GM12878 (cell line): ENCODE data around the gene PCSK6. TPM values are rescaled to one million over a fixed set of nuclear protein-coding genes. Genes with fewer than 3 reads are reported as not detected.

Source experiments
- ATAC-seq: fragments of 200-7000 bp; cut with Tn5 transposase; 3 replicates; pipeline ENCODE4 v1.9.1; 2020; ENCODE audit warnings: mild to moderate bottlenecking, moderate library complexity
- BruUV-seq: library from RNA; stranded (reverse); fragments of 400-500 nt; replicated peaks from 2 replicates; lab custom pipeline; 2021; lab: Mats Ljungman, UMichigan
- CTCF ChIA-PET: fragments of 300-600 bp; sonication (Branson Sonifier 250); formaldehyde crosslinking; extraction: SDS; loops from one replicate; lab custom pipeline; 2021; ENCODE audit warnings: inconsistent platforms; lab: Yijun Ruan, JAX
- POLR2A ChIA-PET: fragments of 350-600 bp; formaldehyde crosslinking; extraction: SDS; loops from one replicate; lab custom pipeline; 2021; ENCODE audit warnings: inconsistent platforms; lab: Charles Lee
- RAD21 ChIA-PET: fragments of 300-600 bp; sonication (Branson Sonifier 250); formaldehyde crosslinking; loops from one replicate; lab custom pipeline; 2023; ENCODE audit warnings: antibody characterized with exemption; ENCODE audit not compliant: unreplicated experiment; lab: Charles Lee
- SMC1A ChIA-PET: fragments of 300-600 bp; sonication (Branson Sonifier 250); formaldehyde crosslinking; loops from one replicate; lab custom pipeline; 2023; ENCODE audit not compliant: unreplicated experiment, uncharacterized antibody; lab: Charles Lee
- DNase-seq: peaks from one replicate; pipeline ENCODE4 v3.0.0-alpha.2; 2011; ENCODE audit warnings: low read depth, low spot score
- FAIRE-seq: peaks from 3 replicates; lab custom pipeline; 2011; peaks lifted over from hg19 to GRCh38; lab: Jason Lieb, UNC
- H2AFZ ChIP-seq: 2 replicates; pipeline ENCODE4 v1.6.0; 2011; ENCODE audit warnings: low read depth, low read length, control low read depth; ENCODE audit not compliant: control insufficient read depth
- H3K27ac ChIP-seq: 2 replicates; pipeline ENCODE4 v1.5.1; 2011; ENCODE audit warnings: control low read depth; ENCODE audit not compliant: control insufficient read depth, insufficient read depth
- H3K27me3 ChIP-seq, 2 experiments: replicated peaks in 1 of 2; 2 replicates each; pipeline versions ENCODE4 v1.6.0 to v1.6.1; 2011; ENCODE audit warnings: low read length in 1 of 2; ENCODE audit not compliant: control insufficient read depth in 2 of 2, insufficient read depth in 2 of 2
- H3K36me3 ChIP-seq, 2 experiments: 2 replicates each; pipeline ENCODE4 v1.5.1; 2011; ENCODE audit warnings: low read length in 1 of 2; ENCODE audit not compliant: control insufficient read depth in 2 of 2, insufficient read depth in 2 of 2
- H3K4me1 ChIP-seq: 2 replicates; pipeline ENCODE4 v1.6.1; 2011; ENCODE audit warnings: mild to moderate bottlenecking, low read length, moderate library complexity, mixed read lengths; ENCODE audit not compliant: control insufficient read depth, insufficient read depth
- H3K4me2 ChIP-seq: 2 replicates; pipeline ENCODE4 v1.6.0; 2011; ENCODE audit warnings: control low read depth; ENCODE audit not compliant: control insufficient read depth, insufficient read depth
- H3K4me3 ChIP-seq: fragments of 200-600 bp; sonication (generic); 2 replicates; pipeline ENCODE4 v1.5.1; 2016
- H3K79me2 ChIP-seq: 2 replicates; pipeline ENCODE4 v1.6.0; 2011; ENCODE audit warnings: low read length; ENCODE audit not compliant: control insufficient read depth, insufficient read depth
- H3K9ac ChIP-seq: 2 replicates; pipeline ENCODE4 v1.8.0; 2011; ENCODE audit warnings: low read length, control low read depth, mixed read lengths; ENCODE audit not compliant: control insufficient read depth, insufficient read depth
- H3K9me3 ChIP-seq: replicated peaks from 3 replicates; pipeline ENCODE4 v1.5.1; 2011; ENCODE audit warnings: mild to moderate bottlenecking, low read length; ENCODE audit not compliant: control insufficient read depth, insufficient read depth
- H4K20me1 ChIP-seq: 2 replicates; pipeline ENCODE4 v1.6.0; 2011; ENCODE audit not compliant: control insufficient read depth, insufficient read depth
- BACH1 ChIP-seq: fragments of 450-650 bp; IDR thresholded peaks from 2 replicates; pipeline ENCODE4 v1.6.1; 2017; ENCODE audit warnings: mild to moderate bottlenecking, borderline replicate concordance
- ESRRA ChIP-seq: IDR thresholded peaks from 2 replicates; pipeline ENCODE4 v1.6.1; 2012; ENCODE audit warnings: mild to moderate bottlenecking, low read length, improper control_type of control experiment
- HDAC6 ChIP-seq: fragments of 200-600 bp; sonication (generic); IDR thresholded peaks from one replicate; pipeline ENCODE4 v1.8.0; 2017; ENCODE audit warnings: antibody characterized with exemption; ENCODE audit not compliant: unreplicated experiment
- NR2C1 ChIP-seq: fragments of 450-650 bp; IDR thresholded peaks from 2 replicates; pipeline ENCODE4 v1.6.1; 2017; ENCODE audit warnings: antibody characterized with exemption, mild to moderate bottlenecking, moderate library complexity
- PAX8 ChIP-seq: fragments of 450-650 bp; IDR thresholded peaks from 2 replicates; pipeline ENCODE4 v1.6.1; 2017; ENCODE audit warnings: mild to moderate bottlenecking, moderate library complexity
- PBX3 ChIP-seq: IDR thresholded peaks from 2 replicates; pipeline ENCODE4 v1.6.1; 2011; ENCODE audit warnings: mild to moderate bottlenecking, low read depth, low read length, moderate library complexity; ENCODE audit not compliant: insufficient replicate concordance
- RUNX3 ChIP-seq: IDR thresholded peaks from 2 replicates; pipeline ENCODE4 v1.6.1; 2012; ENCODE audit warnings: low read length, inconsistent platforms
- SP1 ChIP-seq: IDR thresholded peaks from one replicate; pipeline ENCODE4 v1.6.1; 2011; ENCODE audit warnings: low read depth, low read length
- SREBF2 ChIP-seq: IDR thresholded peaks from 2 replicates; pipeline ENCODE4 v1.6.1; 2012; ENCODE audit warnings: mild to moderate bottlenecking, low read length
- WGBS: methylation state at CpG from one replicate; pipeline ENCODE4 v1.1.6; 2016; ENCODE audit warnings: low lambda C conversion rate; ENCODE audit not compliant: insufficient replicate concordance, insufficient coverage; ENCODE audit errors: missing lambda C conversion rate; 5-methylcytosine and 5-hydroxymethylcytosine counted together
- in situ Hi-C: fragments of 300-500 bp; cut with MboI; formaldehyde crosslinking; loops from 9 replicates; pipeline ENCODE4 v1.14.3; 2018; ENCODE audit warnings: mixed read lengths
- intact Hi-C: fragments of 100-400 bp; cut with micrococcal nuclease; formaldehyde crosslinking; loops from one replicate; pipeline ENCODE4 v1.14.2; 2022; ENCODE audit not compliant: unreplicated experiment
- polyA plus RNA-seq, 11 experiments: library from polyadenylated mRNA; depleted of rRNA in 4 of 11; unstranded in 6 of 11; stranded (reverse) in 5 of 11; fragments of >200 nt; fragmentation: Nextera tagmentation in 4 of 11; fragmentation: Illumina TruSeq in 1 of 11; extraction: Ambion mirVana in 4 of 11; extraction: Trizol in 1 of 11; gene quantifications; 1 replicate in 1 of 11; 2 replicates in 10 of 11; pipeline versions ENCODE4 v1.2.1 to v1.2.3, GENCODE V29; 2011 to 2016; ENCODE audit warnings: inconsistent platforms in 2 of 11, missing spikeins in 2 of 11, low read depth in 1 of 11
- total RNA-seq, 4 experiments: library from RNA; depleted of rRNA in 3 of 4; stranded (reverse); fragments of >200 nt in 3 of 4; fragmentation: Illumina TruSeq in 1 of 4; extraction: Trizol in 1 of 4; gene quantifications; 2 replicates each; pipeline versions ENCODE4 v1.2.1 to v1.2.3, GENCODE V29; 2013 to 2021
- TF ChIP-seq, protein P1 (sequence below): fragments of 450-650 bp; IDR thresholded peaks from 2 replicates; pipeline ENCODE4 v1.6.1; 2017; ENCODE audit warnings: mild to moderate bottlenecking, low read depth, inconsistent platforms; ENCODE audit not compliant: poor library complexity, severe bottlenecking

The PCSK6 gene
- total and polyA plus RNA-seq, 10 of the 15 experiments (the other 5 are each of a cell fraction or from before 2014, with no cell fraction given): 0.19 to 0.67 (median 0.25) TPM; not detected in 4

GRCh38 chr15:101368086-101368780 lies 121.3 kb downstream of the PCSK6 start:
- 45% methylated on average over 14 of the region's 14 CpGs for WGBS
- Histone ChIP-seq H4K20me1 (no peaks in the 10 kb centered on the region), H3K36me3 (no peaks in the 10 kb centered on the region), H3K9me3 (no peaks in the 10 kb centered on the region), H2AFZ (no peak overlapping the region), H3K27me3 (peaks cover 0 to 1% of the 10 kb centered on the region in 2 experiments; a peak in 3 of 4 replicates), H3K4me2 (no peak overlapping the region), H3K27ac (no peak overlapping the region), H3K79me2 (no peaks in the 10 kb centered on the region), H3K4me1 (no peaks in the 10 kb centered on the region), H3K9ac (no peak overlapping the region), H3K4me3 (no peak overlapping the region)
- ChIA-PET RAD21 (no interaction called here), SMC1A (no interaction called here), CTCF (no interaction called here), POLR2A (no interaction called here)
- BruUV-seq: no TSS peak
- no peak for ATAC-seq
- in situ Hi-C loops (no loop called here), intact Hi-C loops (no loop called here)
- FAIRE-seq: no peak
- DNase-seq: no peak
- TF ChIP-seq PBX3 (no peak), SP1 (no peak), NR2C1 (no peak), HDAC6 (no peak), RUNX3 (no peak), PAX8 (no peak), BACH1 (no peak), ESRRA (no peak), SREBF2 (no peak)
- TF ChIP-seq, protein P1, sequence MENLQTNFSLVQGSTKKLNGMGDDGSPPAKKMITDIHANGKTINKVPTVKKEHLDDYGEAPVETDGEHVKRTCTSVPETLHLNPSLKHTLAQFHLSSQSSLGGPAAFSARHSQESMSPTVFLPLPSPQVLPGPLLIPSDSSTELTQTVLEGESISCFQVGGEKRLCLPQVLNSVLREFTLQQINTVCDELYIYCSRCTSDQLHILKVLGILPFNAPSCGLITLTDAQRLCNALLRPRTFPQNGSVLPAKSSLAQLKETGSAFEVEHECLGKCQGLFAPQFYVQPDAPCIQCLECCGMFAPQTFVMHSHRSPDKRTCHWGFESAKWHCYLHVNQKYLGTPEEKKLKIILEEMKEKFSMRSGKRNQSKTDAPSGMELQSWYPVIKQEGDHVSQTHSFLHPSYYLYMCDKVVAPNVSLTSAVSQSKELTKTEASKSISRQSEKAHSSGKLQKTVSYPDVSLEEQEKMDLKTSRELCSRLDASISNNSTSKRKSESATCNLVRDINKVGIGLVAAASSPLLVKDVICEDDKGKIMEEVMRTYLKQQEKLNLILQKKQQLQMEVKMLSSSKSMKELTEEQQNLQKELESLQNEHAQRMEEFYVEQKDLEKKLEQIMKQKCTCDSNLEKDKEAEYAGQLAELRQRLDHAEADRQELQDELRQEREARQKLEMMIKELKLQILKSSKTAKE: no peak
